ENCODE results near the gene ITGAD. TPM values are rescaled to one million over a fixed set of nuclear protein-coding genes. Genes with fewer than 3 reads are reported as not detected.

ITGAD gene
- total RNA-seq, 1 donor from 2014 or later = not detected

GRCh38 chr16:31473264-31473984 is 80.3 kb downstream of the ITGAD start:
- no peak for TF ChIP-seq CTCF (IDR thresholded peaks at IDR 0.05)
- no peak for TF ChIP-seq POLR2A (IDR thresholded peaks at IDR 0.05)
- TF ChIP-seq POLR2AphosphoS5 (IDR thresholded peaks at IDR 0.05; ENCODE audit: insufficient read depth in 1 of 2, low read depth in 1 of 2) = no peak
- no peaks in the 10 kb centered on the region for H3K27me3 ChIP-seq
- intact Hi-C loops (cut with DNase I) = loop anchor here (5.0 kb wide), 1 partner anchor 34 kb away; the partner anchor contains the start of gene RUSF1
- H3K4me1 ChIP-seq = peaks cover 36% of the 10 kb centered on the region
- peaks cover 0 to 46% of the 10 kb centered on the region in 2 donors for H3K36me3 ChIP-seq
- H3K27ac ChIP-seq = peak overlapping the region; percentile 96
- peak overlapping the region; percentile 72 to 76 for H3K4me3 ChIP-seq
- DNase-seq (ENCODE audit: extremely low spot score in 2 of 2) = no peak
- no peaks in the 10 kb centered on the region for H3K9me3 ChIP-seq

GRCh38 chr16:31474173-31474714 is 81.1 kb downstream of the ITGAD start:
- no peak overlapping the region for H3K4me3 ChIP-seq
- DNase-seq (ENCODE audit: extremely low spot score in 2 of 2) = no peak
- H3K9me3 ChIP-seq = no peaks in the 10 kb centered on the region
- intact Hi-C loops (cut with DNase I) = loop anchor here (5.0 kb wide), 1 partner anchor 33 kb away; the partner anchor contains the start of gene RUSF1
- H3K4me1 ChIP-seq = peaks cover 36% of the 10 kb centered on the region
- no peak overlapping the region for H3K27ac ChIP-seq
- TF ChIP-seq POLR2AphosphoS5 (IDR thresholded peaks at IDR 0.05; ENCODE audit: insufficient read depth in 1 of 2, low read depth in 1 of 2) (peak in 1 of 2 donors; percentile 11), CTCF (IDR thresholded peaks at IDR 0.05) (no peak)
- H3K27me3 ChIP-seq = no peaks in the 10 kb centered on the region
- peaks cover 0 to 46% of the 10 kb centered on the region in 2 donors for H3K36me3 ChIP-seq

GRCh38 chr16:31474773-31475738 is 81.9 kb downstream of the ITGAD start:
- Histone ChIP-seq H3K9me3 (no peaks in the 10 kb centered on the region), H3K36me3 (peaks cover 0 to 46% of the 10 kb centered on the region in 2 donors), H3K4me1 (peaks cover 36% of the 10 kb centered on the region), H3K27me3 (no peaks in the 10 kb centered on the region), H3K4me3 (no peak overlapping the region), H3K27ac (no peak overlapping the region)
- intact Hi-C loops (cut with DNase I) = loop anchor here (5.0 kb wide), 1 partner anchor 32 kb away; the partner anchor contains the start of gene RUSF1
- TF ChIP-seq POLR2AphosphoS5 (IDR thresholded peaks at IDR 0.05; ENCODE audit: insufficient read depth in 1 of 2, low read depth in 1 of 2) (no peak), CTCF (IDR thresholded peaks at IDR 0.05) (no peak), POLR2A (IDR thresholded peaks at IDR 0.05) (no peak)
- DNase-seq (ENCODE audit: extremely low spot score in 2 of 2) = no peak

- no peak for DNase-seq (ENCODE audit: extremely low spot score in 2 of 2)
- Histone ChIP-seq H3K36me3 (peaks cover 0 to 46% of the 10 kb centered on the region in 2 donors), H3K4me3 (no peak overlapping the region), H3K4me1 (peaks cover 38% of the 10 kb centered on the region), H3K27me3 (no peaks in the 10 kb centered on the region), H3K27ac (no peak overlapping the region), H3K9me3 (no peaks in the 10 kb centered on the region)
- no peak for TF ChIP-seq POLR2A (IDR thresholded peaks at IDR 0.05)
- TF ChIP-seq POLR2AphosphoS5 (IDR thresholded peaks at IDR 0.05; ENCODE audit: insufficient read depth in 1 of 2, low read depth in 1 of 2) = no peak
- TF ChIP-seq CTCF (IDR thresholded peaks at IDR 0.05) = no peak
- intact Hi-C loops (cut with DNase I) = no loop called here
Measured at GRCh38 chr16:31475946-31476302, 82.8 kb downstream of the ITGAD start.

Other genes with a start within 250 kb of the ITGAD start
- 1.2 TPM for gene PRSS36, start 243.3 kb upstream of the ITGAD start, total RNA-seq
- gene FUS, start 213.2 kb upstream of the ITGAD start, total RNA-seq = 74.2 TPM
- gene PYCARD, start 190.6 kb upstream of the ITGAD start, total RNA-seq = 85.0 TPM
- gene TRIM72, start 179.2 kb upstream of the ITGAD start, total RNA-seq = not detected
- not detected for gene PYDC1, start 176.2 kb upstream of the ITGAD start, total RNA-seq
- gene ITGAM, start 133.4 kb upstream of the ITGAD start, total RNA-seq = 14.0 TPM
- 4.4 TPM for gene ITGAX, start 38.2 kb upstream of the ITGAD start, total RNA-seq
- not detected for gene COX6A2, start 35.0 kb downstream of the ITGAD start, total RNA-seq
- 2.7 TPM for gene ZNF843, start 49.5 kb downstream of the ITGAD start, total RNA-seq
- gene ARMC5, start 66.2 kb downstream of the ITGAD start, total RNA-seq = 11.3 TPM
- gene TGFB1I1, start 78.8 kb downstream of the ITGAD start, total RNA-seq = 114 TPM
- gene SLC5A2, start 89.8 kb downstream of the ITGAD start, total RNA-seq = not detected
- 64.6 TPM for gene RUSF1, start 115.1 kb downstream of the ITGAD start, total RNA-seq
- gene AHSP, start 134.6 kb downstream of the ITGAD start, total RNA-seq = not detected